GM19035 (cell line): Measurements from ENCODE around the gene C13orf46.
"Not testable (repeated sequence)": the region's sequence is repeated elsewhere in the genome, so short reads cannot be mapped to it uniquely, and the experiment has no call there.

Source experiments
- ATAC-seq: cut with Tn5 transposase; IDR thresholded peaks from one replicate; pipeline ENCODE4 v1.9.1; 2021; ENCODE audit not compliant: unreplicated experiment

Gene C13orf46

GRCh38 chr13:113926951-113927660, 46.8 kb downstream of the C13orf46 start:
- ATAC-seq = no peak

- ATAC-seq = no peak
Measured at GRCh38 chr13:113926301-113926761, 47.5 kb downstream of the C13orf46 start.

- no peak for ATAC-seq
Measured at GRCh38 chr13:113924184-113924901, 49.5 kb downstream of the C13orf46 start.

- no peak for ATAC-seq
Measured at GRCh38 chr13:113923376-113924063, 50.4 kb downstream of the C13orf46 start.

GRCh38 chr13:113922412-113923118, 51.3 kb downstream of the C13orf46 start:
- no peak for ATAC-seq

GRCh38 chr13:113921763-113922162, 52.1 kb downstream of the C13orf46 start:
- ATAC-seq = no peak

GRCh38 chr13:113920606-113921286, 53.1 kb downstream of the C13orf46 start:
- ATAC-seq = no peak

- ATAC-seq = no peak
Measured at GRCh38 chr13:113919761-113920559, 53.9 kb downstream of the C13orf46 start.

GRCh38 chr13:113918981-113919701, 54.7 kb downstream of the C13orf46 start:
- no peak for ATAC-seq

GRCh38 chr13:113918580-113918979, 55.3 kb downstream of the C13orf46 start:
- no peak for ATAC-seq

- no peak for ATAC-seq
Measured at GRCh38 chr13:113917594-113918371, 56.1 kb downstream of the C13orf46 start.

GRCh38 chr13:113917096-113917495, 56.8 kb downstream of the C13orf46 start:
- ATAC-seq = no peak

- no peak for ATAC-seq
Measured at GRCh38 chr13:113916330-113916815, 57.5 kb downstream of the C13orf46 start.

- no peak for ATAC-seq
Measured at GRCh38 chr13:113915786-113916329, 58.0 kb downstream of the C13orf46 start.

GRCh38 chr13:113915012-113915763, 58.7 kb downstream of the C13orf46 start:
- ATAC-seq = no peak

- no peak for ATAC-seq
Measured at GRCh38 chr13:113914333-113915011, 59.4 kb downstream of the C13orf46 start.

- ATAC-seq = not testable (repeated sequence)
Measured at GRCh38 chr13:113913838-113914237, 60.0 kb downstream of the C13orf46 start.
